Activated CD8-positive, alpha-beta T cell treated with anti-CD3 and anti-CD28 coated beads, Interleukin-2, amount 10 ng/mL, durations not matched to agents 7 days and 5 days (primary cell): Measurements from ENCODE around the gene CA7. TPM values are rescaled to one million over a fixed set of nuclear protein-coding genes. Genes with fewer than 3 reads are reported as not detected.
"Not testable (repeated sequence)": the region's sequence is repeated elsewhere in the genome, so short reads cannot be mapped to it uniquely, and the experiment has no call there.

ENCODE experiments used
- ATAC-seq: fragments of 150-1000 bp; cut with Tn5 transposase; one replicate; pipeline ENCODE4 v1.10.0; 2021; ENCODE audit warnings: moderate library complexity
- CTCF ChIA-PET: fragments of 350-600 bp; sonication (Branson Sonifier 250); formaldehyde crosslinking; loops from one replicate; lab custom pipeline; 2021; ENCODE audit warnings: antibody characterized with exemption; lab: Charles Lee
- POLR2A ChIA-PET: fragments of 350-600 bp; sonication (Branson Sonifier 250); formaldehyde crosslinking; loops from one replicate; lab custom pipeline; 2021; ENCODE audit warnings: antibody characterized with exemption; lab: Charles Lee
- DNase-seq: peaks from one replicate; pipeline ENCODE4 v3.0.0-alpha.2; 2020
- H3K27ac Mint-ChIP-seq: one replicate; pipeline ENCODE4 v1.8.0; 2021; ENCODE audit warnings: mild to moderate bottlenecking, mixed read lengths
- H3K27me3 Mint-ChIP-seq: one replicate; pipeline ENCODE4 v1.8.0; 2021; ENCODE audit warnings: low read depth, mixed read lengths
- H3K36me3 Mint-ChIP-seq: one replicate; pipeline ENCODE4 v1.8.0; 2021; ENCODE audit warnings: low read depth, mixed read lengths
- H3K4me1 Mint-ChIP-seq: one replicate; pipeline ENCODE4 v1.8.0; 2021; ENCODE audit warnings: low read depth, mixed read lengths
- H3K4me3 Mint-ChIP-seq: one replicate; pipeline ENCODE4 v1.8.0; 2021; ENCODE audit warnings: mild to moderate bottlenecking, mixed read lengths
- H3K9me3 Mint-ChIP-seq: one replicate; pipeline ENCODE4 v1.8.0; 2022; ENCODE audit warnings: mixed read lengths; ENCODE audit not compliant: insufficient read depth
- total RNA-seq, 2 experiments: library from RNA; stranded (reverse); gene quantifications; one replicate each; pipeline ENCODE4 v1.2.3, GENCODE V29; 2021

Gene CA7
- total RNA-seq, 2 experiments from 2014 or later = not detected

- POLR2A ChIA-PET = not testable (repeated sequence)
Observed at GRCh38 chr16:66896682-66897081, 52.5 kb downstream of the CA7 start.

GRCh38 chr16:66898207-66898606 lies 54.0 kb downstream of the CA7 start:
- CTCF ChIA-PET = interaction anchor here (2.1 to 6.7 kb wide), 2 partner anchors 29 to 67 kb away, joined by 6 to 94 read pairs; partner anchors contain the start of genes NAE1 and RRAD
- H3K27ac Mint-ChIP-seq = no peak overlapping the region
- no peaks in the 10 kb centered on the region for H3K27me3 Mint-ChIP-seq
- no peaks in the 10 kb centered on the region for H3K9me3 Mint-ChIP-seq
- H3K4me3 Mint-ChIP-seq = no peak overlapping the region
- DNase-seq (no peak), ATAC-seq (no peak)
- peaks cover 15% of the 10 kb centered on the region for H3K4me1 Mint-ChIP-seq
- POLR2A ChIA-PET = interaction anchor here (0.9 kb wide), 1 partner anchor 12 kb away, joined by 3 read pairs; no protein-coding TSS in a partner anchor
- H3K36me3 Mint-ChIP-seq = peaks cover under 1% of the 10 kb centered on the region

More at GRCh38 chr16:66896682-66897081, 52.5 kb downstream of the CA7 start:
- not testable (repeated sequence) for DNase-seq, H3K27me3 Mint-ChIP-seq, H3K36me3 Mint-ChIP-seq, H3K27ac Mint-ChIP-seq, H3K4me3 Mint-ChIP-seq, H3K9me3 Mint-ChIP-seq, ATAC-seq
- CTCF ChIA-PET = interaction anchor here (2.1 to 6.7 kb wide), 5 partner anchors 14 to 66 kb away, joined by 6 to 94 read pairs (median 13); partner anchors contain the start of genes NAE1 and RRAD
- peaks cover 22% of the 10 kb centered on the region for H3K4me1 Mint-ChIP-seq

- ATAC-seq (no peak), DNase-seq (no peak)
- ChIA-PET POLR2A (interaction anchor here (0.7 kb wide), 1 partner anchor 27 kb away, joined by 3 read pairs; no protein-coding TSS in a partner anchor), CTCF (interaction anchor here (2.1 kb wide), 1 partner anchor 68 kb away, joined by 6 read pairs; the partner anchor contains the start of gene NAE1)
- H3K36me3 Mint-ChIP-seq = no peaks in the 10 kb centered on the region
- no peaks in the 10 kb centered on the region for H3K27me3 Mint-ChIP-seq
- no peak overlapping the region for H3K4me3 Mint-ChIP-seq
- peaks cover 13% of the 10 kb centered on the region for H3K4me1 Mint-ChIP-seq
- H3K9me3 Mint-ChIP-seq = no peaks in the 10 kb centered on the region
- no peak overlapping the region for H3K27ac Mint-ChIP-seq
Observed at GRCh38 chr16:66898933-66899309, 54.7 kb downstream of the CA7 start.

- Mint-ChIP-seq H3K9me3 (no peaks in the 10 kb centered on the region), H3K27me3 (no peaks in the 10 kb centered on the region), H3K27ac (no peak overlapping the region), H3K4me1 (peaks cover 9% of the 10 kb centered on the region), H3K4me3 (no peak overlapping the region), H3K36me3 (no peaks in the 10 kb centered on the region)
- ChIA-PET POLR2A (interaction anchor here (0.7 kb wide), 1 partner anchor 26 kb away, joined by 3 read pairs; no protein-coding TSS in a partner anchor), CTCF (interaction anchor here (0.9 kb wide), 1 partner anchor 10 kb away, joined by 3 read pairs; no protein-coding TSS in a partner anchor)
- ATAC-seq (no peak), DNase-seq (no peak)
Observed at GRCh38 chr16:66899310-66899944, 55.2 kb downstream of the CA7 start.

GRCh38 chr16:66899945-66900710 lies 55.9 kb downstream of the CA7 start:
- Mint-ChIP-seq H3K36me3 (no peaks in the 10 kb centered on the region), H3K27ac (no peak overlapping the region), H3K4me1 (peaks cover 2% of the 10 kb centered on the region), H3K27me3 (no peaks in the 10 kb centered on the region), H3K9me3 (no peaks in the 10 kb centered on the region), H3K4me3 (no peak overlapping the region)
- DNase-seq (no peak), ATAC-seq (no peak)
- CTCF ChIA-PET = interaction anchor here (0.9 to 1.2 kb wide), 2 partner anchors 9 to 10 kb away, joined by 3 read pairs; no protein-coding TSS in a partner anchor
- POLR2A ChIA-PET = no interaction called here

GRCh38 chr16:66900721-66901441 lies 56.7 kb downstream of the CA7 start:
- ChIA-PET CTCF (interaction anchor here (1.2 to 1.6 kb wide), 2 partner anchors 10 to 70 kb away, joined by 3 to 4 read pairs; partner anchors contain the start of gene NAE1), POLR2A (no interaction called here)
- Mint-ChIP-seq H3K27ac (no peak overlapping the region), H3K36me3 (no peaks in the 10 kb centered on the region), H3K4me3 (no peak overlapping the region), H3K27me3 (no peaks in the 10 kb centered on the region), H3K4me1 (peaks cover 2% of the 10 kb centered on the region), H3K9me3 (no peaks in the 10 kb centered on the region)
- no peak for DNase-seq
- no peak for ATAC-seq

- no peak for DNase-seq
- POLR2A ChIA-PET = no interaction called here
Observed at GRCh38 chr16:66901626-66902025, 57.4 kb downstream of the CA7 start.

GRCh38 chr16:66902648-66903543 lies 58.7 kb downstream of the CA7 start:
- Mint-ChIP-seq H3K27ac (no peak overlapping the region), H3K9me3 (no peaks in the 10 kb centered on the region), H3K4me3 (no peak overlapping the region), H3K4me1 (peaks cover 6% of the 10 kb centered on the region), H3K27me3 (no peaks in the 10 kb centered on the region), H3K36me3 (no peaks in the 10 kb centered on the region)
- DNase-seq = no peak
- no peak for ATAC-seq
- ChIA-PET POLR2A (interaction anchor here (0.6 kb wide), 1 partner anchor 34 kb away, joined by 3 read pairs; no protein-coding TSS in a partner anchor), CTCF (interaction anchor here (0.9 to 5.5 kb wide), 6 partner anchors 8 to 72 kb away, joined by 3 to 27 read pairs (median 4); partner anchors contain the start of genes NAE1 and RRAD)

More at GRCh38 chr16:66901626-66902025, 57.4 kb downstream of the CA7 start:
- no peak for ATAC-seq
- Mint-ChIP-seq H3K27ac (no peak overlapping the region), H3K36me3 (no peaks in the 10 kb centered on the region), H3K27me3 (no peaks in the 10 kb centered on the region), H3K4me1 (peaks cover 6% of the 10 kb centered on the region), H3K9me3 (no peaks in the 10 kb centered on the region), H3K4me3 (no peak overlapping the region)
- CTCF ChIA-PET = interaction anchor here (1.6 kb wide), 1 partner anchor 71 kb away, joined by 4 read pairs; the partner anchor contains the start of gene NAE1
